ENCODE results near the gene MYO18B.

Gene MYO18B

GRCh38 chr22:25961699-25962098 is 219.7 kb downstream of the MYO18B start:
- H3K27me3 ChIP-seq (replicated peaks; ENCODE audit: control insufficient read depth, insufficient read depth, low read length), result no peaks in the 10 kb centered on the region
- DNase-seq (ENCODE audit: extremely low read depth, insufficient read length), result no peak
- no peak overlapping the region for H3K4me3 ChIP-seq (replicated peaks; ENCODE audit: low read depth, low read length)
- no peaks in the 10 kb centered on the region for H3K36me3 ChIP-seq (ENCODE audit: control insufficient read depth, insufficient read depth, low read length)
- no peak for TF ChIP-seq CTCF (IDR thresholded peaks at IDR 0.05; ENCODE audit: insufficient read depth, low read length, poor library complexity, severe bottlenecking)

- no peaks in the 10 kb centered on the region for H3K27me3 ChIP-seq (replicated peaks; ENCODE audit: control insufficient read depth, insufficient read depth, low read length)
- no peak overlapping the region for H3K4me3 ChIP-seq (replicated peaks; ENCODE audit: low read depth, low read length)
- no peak for TF ChIP-seq CTCF (IDR thresholded peaks at IDR 0.05; ENCODE audit: insufficient read depth, low read length, poor library complexity, severe bottlenecking)
- no peak for DNase-seq (ENCODE audit: extremely low read depth, insufficient read length)
- H3K36me3 ChIP-seq (ENCODE audit: control insufficient read depth, insufficient read depth, low read length), result no peaks in the 10 kb centered on the region
Measured at GRCh38 chr22:25962711-25963110, 220.7 kb downstream of the MYO18B start.

GRCh38 chr22:25964961-25965730 is 223.2 kb downstream of the MYO18B start:
- Histone ChIP-seq H3K27me3 (replicated peaks; ENCODE audit: control insufficient read depth, insufficient read depth, low read length) (no peaks in the 10 kb centered on the region), H3K36me3 (ENCODE audit: control insufficient read depth, insufficient read depth, low read length) (no peaks in the 10 kb centered on the region), H3K4me3 (replicated peaks; ENCODE audit: low read depth, low read length) (no peak overlapping the region)
- no peak for DNase-seq (ENCODE audit: extremely low read depth, insufficient read length)
- no peak for TF ChIP-seq CTCF (IDR thresholded peaks at IDR 0.05; ENCODE audit: insufficient read depth, low read length, poor library complexity, severe bottlenecking)

- H3K36me3 ChIP-seq (ENCODE audit: control insufficient read depth, insufficient read depth, low read length), result no peaks in the 10 kb centered on the region
- TF ChIP-seq CTCF (IDR thresholded peaks at IDR 0.05; ENCODE audit: insufficient read depth, low read length, poor library complexity, severe bottlenecking), result no peak
- no peak overlapping the region for H3K4me3 ChIP-seq (replicated peaks; ENCODE audit: low read depth, low read length)
- no peak for DNase-seq (ENCODE audit: extremely low read depth, insufficient read length)
- no peaks in the 10 kb centered on the region for H3K27me3 ChIP-seq (replicated peaks; ENCODE audit: control insufficient read depth, insufficient read depth, low read length)
Measured at GRCh38 chr22:25966448-25966913, 224.5 kb downstream of the MYO18B start.

GRCh38 chr22:25969286-25969685 is 227.3 kb downstream of the MYO18B start:
- no peak for DNase-seq (ENCODE audit: extremely low read depth, insufficient read length)
- no peak for TF ChIP-seq CTCF (IDR thresholded peaks at IDR 0.05; ENCODE audit: insufficient read depth, low read length, poor library complexity, severe bottlenecking)
- Histone ChIP-seq H3K27me3 (replicated peaks; ENCODE audit: control insufficient read depth, insufficient read depth, low read length) (no peaks in the 10 kb centered on the region), H3K4me3 (replicated peaks; ENCODE audit: low read depth, low read length) (no peak overlapping the region), H3K36me3 (ENCODE audit: control insufficient read depth, insufficient read depth, low read length) (no peaks in the 10 kb centered on the region)

Data from GM06990 (cell line).